ENCODE data around the gene GPR132.

- TF ChIP-seq YY1 (IDR thresholded peaks at IDR 0.05; ENCODE audit: low read depth) (no peak), CEBPB (IDR thresholded peaks at IDR 0.05) (no peak), TAF1 (IDR thresholded peaks at IDR 0.05; ENCODE audit: low read depth) (no peak), EGR1 (IDR thresholded peaks at IDR 0.05) (no peak), EP300 (IDR thresholded peaks at IDR 0.05; ENCODE audit: borderline replicate concordance) (no peak)
- TF ChIP-seq, protein P1, sequence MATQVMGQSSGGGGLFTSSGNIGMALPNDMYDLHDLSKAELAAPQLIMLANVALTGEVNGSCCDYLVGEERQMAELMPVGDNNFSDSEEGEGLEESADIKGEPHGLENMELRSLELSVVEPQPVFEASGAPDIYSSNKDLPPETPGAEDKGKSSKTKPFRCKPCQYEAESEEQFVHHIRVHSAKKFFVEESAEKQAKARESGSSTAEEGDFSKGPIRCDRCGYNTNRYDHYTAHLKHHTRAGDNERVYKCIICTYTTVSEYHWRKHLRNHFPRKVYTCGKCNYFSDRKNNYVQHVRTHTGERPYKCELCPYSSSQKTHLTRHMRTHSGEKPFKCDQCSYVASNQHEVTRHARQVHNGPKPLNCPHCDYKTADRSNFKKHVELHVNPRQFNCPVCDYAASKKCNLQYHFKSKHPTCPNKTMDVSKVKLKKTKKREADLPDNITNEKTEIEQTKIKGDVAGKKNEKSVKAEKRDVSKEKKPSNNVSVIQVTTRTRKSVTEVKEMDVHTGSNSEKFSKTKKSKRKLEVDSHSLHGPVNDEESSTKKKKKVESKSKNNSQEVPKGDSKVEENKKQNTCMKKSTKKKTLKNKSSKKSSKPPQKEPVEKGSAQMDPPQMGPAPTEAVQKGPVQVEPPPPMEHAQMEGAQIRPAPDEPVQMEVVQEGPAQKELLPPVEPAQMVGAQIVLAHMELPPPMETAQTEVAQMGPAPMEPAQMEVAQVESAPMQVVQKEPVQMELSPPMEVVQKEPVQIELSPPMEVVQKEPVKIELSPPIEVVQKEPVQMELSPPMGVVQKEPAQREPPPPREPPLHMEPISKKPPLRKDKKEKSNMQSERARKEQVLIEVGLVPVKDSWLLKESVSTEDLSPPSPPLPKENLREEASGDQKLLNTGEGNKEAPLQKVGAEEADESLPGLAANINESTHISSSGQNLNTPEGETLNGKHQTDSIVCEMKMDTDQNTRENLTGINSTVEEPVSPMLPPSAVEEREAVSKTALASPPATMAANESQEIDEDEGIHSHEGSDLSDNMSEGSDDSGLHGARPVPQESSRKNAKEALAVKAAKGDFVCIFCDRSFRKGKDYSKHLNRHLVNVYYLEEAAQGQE (IDR thresholded peaks at IDR 0.05; ENCODE audit: low read depth), result no peak
These were observed 45.1 kb downstream of the GPR132 start for GRCh38 chr14:105019861-105020814.
